Stomach (tissue), 4 donors: ENCODE data around the gene METTL3.

Source experiments
- EP300 ChIP-seq: sonication (generic); formaldehyde crosslinking; IDR thresholded peaks from one replicate; pipeline ENCODE4 v1.6.1; 2017; ENCODE audit warnings: antibody characterized with exemption
- POLR2A ChIP-seq, 4 donors: fragments of 450-650 bp; IDR thresholded peaks; one replicate each; pipeline ENCODE4 v1.6.1; 2016; ENCODE audit warnings: antibody characterized with exemption in 4 of 4, control low read depth in 2 of 4, mild to moderate bottlenecking in 1 of 4, moderate library complexity in 1 of 4
- POLR2AphosphoS5 ChIP-seq, 3 donors: sonication (generic); formaldehyde crosslinking; IDR thresholded peaks; one replicate each; pipeline ENCODE4 v1.6.1; 2016; ENCODE audit warnings: antibody characterized with exemption in 3 of 3
- TF ChIP-seq, protein P1 (sequence below), 7 experiments: fragments of 450-650 bp in 4 of 7; fragments of 200-600 bp in 3 of 7; sonication (generic) in 3 of 7; IDR thresholded peaks; one replicate each; pipeline ENCODE4 v1.5.1; 2016 to 2019; ENCODE audit warnings: antibody characterized with exemption in 7 of 7, control low read depth in 2 of 7, mild to moderate bottlenecking in 1 of 7

DNA sequence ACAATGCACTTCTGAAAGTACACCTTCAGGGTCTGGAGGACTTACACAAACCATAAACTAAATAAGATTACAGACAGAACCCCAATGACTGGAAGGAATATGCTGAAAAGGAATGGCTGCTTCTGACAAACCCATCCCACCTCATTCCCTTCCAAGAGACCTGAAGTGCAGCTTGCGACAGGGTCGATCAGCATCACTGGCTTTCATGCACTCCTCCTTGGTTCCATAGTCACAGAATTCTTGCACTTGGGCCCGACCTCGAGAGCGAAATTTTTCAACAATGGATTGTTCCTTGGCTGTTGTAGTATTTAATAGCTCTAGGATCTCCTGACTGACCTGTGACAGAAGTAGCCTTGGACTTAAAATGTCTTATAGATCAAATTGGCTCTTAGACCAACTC, 9.6 kb downstream of the METTL3 start:
- TF ChIP-seq POLR2AphosphoS5 (IDR thresholded peaks at IDR 0.05) (no peak), POLR2A (IDR thresholded peaks at IDR 0.05) (no peak), EP300 (no peak)
- TF ChIP-seq, protein P1, sequence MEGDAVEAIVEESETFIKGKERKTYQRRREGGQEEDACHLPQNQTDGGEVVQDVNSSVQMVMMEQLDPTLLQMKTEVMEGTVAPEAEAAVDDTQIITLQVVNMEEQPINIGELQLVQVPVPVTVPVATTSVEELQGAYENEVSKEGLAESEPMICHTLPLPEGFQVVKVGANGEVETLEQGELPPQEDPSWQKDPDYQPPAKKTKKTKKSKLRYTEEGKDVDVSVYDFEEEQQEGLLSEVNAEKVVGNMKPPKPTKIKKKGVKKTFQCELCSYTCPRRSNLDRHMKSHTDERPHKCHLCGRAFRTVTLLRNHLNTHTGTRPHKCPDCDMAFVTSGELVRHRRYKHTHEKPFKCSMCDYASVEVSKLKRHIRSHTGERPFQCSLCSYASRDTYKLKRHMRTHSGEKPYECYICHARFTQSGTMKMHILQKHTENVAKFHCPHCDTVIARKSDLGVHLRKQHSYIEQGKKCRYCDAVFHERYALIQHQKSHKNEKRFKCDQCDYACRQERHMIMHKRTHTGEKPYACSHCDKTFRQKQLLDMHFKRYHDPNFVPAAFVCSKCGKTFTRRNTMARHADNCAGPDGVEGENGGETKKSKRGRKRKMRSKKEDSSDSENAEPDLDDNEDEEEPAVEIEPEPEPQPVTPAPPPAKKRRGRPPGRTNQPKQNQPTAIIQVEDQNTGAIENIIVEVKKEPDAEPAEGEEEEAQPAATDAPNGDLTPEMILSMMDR (IDR thresholded peaks at IDR 0.05) = no peak
